ENCODE results near the gene MORC1.

DNA sequence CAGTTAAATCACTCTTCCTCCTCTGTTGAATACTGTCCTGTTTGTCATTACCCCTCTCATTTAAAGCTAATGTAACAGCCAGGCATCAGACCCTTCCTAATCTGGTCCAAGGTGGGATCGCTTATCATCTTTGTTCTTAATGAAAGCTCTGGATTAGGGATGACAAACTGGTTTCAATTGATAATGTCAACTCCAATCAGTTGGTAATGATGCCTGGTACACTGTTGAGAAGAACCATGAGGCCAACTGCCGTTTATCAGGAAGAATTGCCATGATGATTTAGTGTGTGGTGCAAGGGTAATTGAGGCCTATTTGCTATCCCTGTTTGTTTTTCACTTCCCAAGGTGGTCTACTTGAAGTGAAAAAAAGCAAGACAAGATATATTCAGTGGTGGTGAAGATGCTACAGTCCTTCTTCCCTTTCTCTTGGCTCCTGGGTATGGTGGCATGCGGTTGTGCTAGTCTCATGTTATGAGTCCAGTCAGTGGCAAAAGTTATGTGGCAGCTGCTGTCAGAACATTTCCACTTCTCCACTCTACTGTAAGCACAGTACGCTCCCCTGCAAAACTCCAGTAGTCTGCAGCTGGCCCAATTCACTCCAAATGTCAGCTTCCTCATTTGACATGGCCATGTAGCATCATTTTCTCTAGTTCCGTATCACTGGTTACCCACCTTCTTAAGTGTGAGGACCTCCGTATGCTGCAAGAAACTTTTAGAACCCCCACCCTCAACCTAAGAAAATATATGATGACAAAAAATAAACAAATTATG is 72.5 kb downstream of the MORC1 start:
- TF ChIP-seq, protein P1, sequence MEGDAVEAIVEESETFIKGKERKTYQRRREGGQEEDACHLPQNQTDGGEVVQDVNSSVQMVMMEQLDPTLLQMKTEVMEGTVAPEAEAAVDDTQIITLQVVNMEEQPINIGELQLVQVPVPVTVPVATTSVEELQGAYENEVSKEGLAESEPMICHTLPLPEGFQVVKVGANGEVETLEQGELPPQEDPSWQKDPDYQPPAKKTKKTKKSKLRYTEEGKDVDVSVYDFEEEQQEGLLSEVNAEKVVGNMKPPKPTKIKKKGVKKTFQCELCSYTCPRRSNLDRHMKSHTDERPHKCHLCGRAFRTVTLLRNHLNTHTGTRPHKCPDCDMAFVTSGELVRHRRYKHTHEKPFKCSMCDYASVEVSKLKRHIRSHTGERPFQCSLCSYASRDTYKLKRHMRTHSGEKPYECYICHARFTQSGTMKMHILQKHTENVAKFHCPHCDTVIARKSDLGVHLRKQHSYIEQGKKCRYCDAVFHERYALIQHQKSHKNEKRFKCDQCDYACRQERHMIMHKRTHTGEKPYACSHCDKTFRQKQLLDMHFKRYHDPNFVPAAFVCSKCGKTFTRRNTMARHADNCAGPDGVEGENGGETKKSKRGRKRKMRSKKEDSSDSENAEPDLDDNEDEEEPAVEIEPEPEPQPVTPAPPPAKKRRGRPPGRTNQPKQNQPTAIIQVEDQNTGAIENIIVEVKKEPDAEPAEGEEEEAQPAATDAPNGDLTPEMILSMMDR (IDR thresholded peaks at IDR 0.05; ENCODE audit: poor library complexity, severe bottlenecking) = no peak
- TF ChIP-seq EZH2 (IDR thresholded peaks at IDR 0.05; ENCODE audit: borderline replicate concordance, insufficient read depth, low read length, poor library complexity, severe bottlenecking) = no peak
- TF ChIP-seq POLR2AphosphoS5 (IDR thresholded peaks at IDR 0.05) = no peak
- no peak for TF ChIP-seq SMC3 (conservative IDR thresholded peaks at IDR 0.05; ENCODE audit: poor library complexity)
